ENCODE results near the gene MYB.

Gene MYB

GRCh38 chr6:135256866-135257265, 75.8 kb downstream of the MYB start:
- no peaks in the 10 kb centered on the region for H3K79me2 ChIP-seq (ENCODE audit: insufficient read depth, low read length)

GRCh38 chr6:135257631-135258405, 76.7 kb downstream of the MYB start:
- Histone ChIP-seq H3K4me2 (ENCODE audit: low read depth, low read length, poor library complexity, severe bottlenecking) (no peak overlapping the region), H2AFZ (ENCODE audit: low read length) (peak overlapping the region; percentile 85), H3K4me3 (ENCODE audit: low read length, poor library complexity, severe bottlenecking) (no peak overlapping the region), H3K9me2 (replicated peaks; ENCODE audit: low read depth, low read length) (no peaks in the 10 kb centered on the region), H3K79me2 (ENCODE audit: insufficient read depth, low read length) (no peaks in the 10 kb centered on the region), H3K36me3 (ENCODE audit: insufficient read depth, low read length) (no peaks in the 10 kb centered on the region), H3K9me3 (ENCODE audit: insufficient read depth, low read depth, low read length) (no peaks in the 10 kb centered on the region), H3F3A (ENCODE audit: low read depth) (no peaks in the 10 kb centered on the region), H4K20me1 (ENCODE audit: insufficient read depth, low read length, poor library complexity, severe bottlenecking) (no peaks in the 10 kb centered on the region), H3K27me3 (ENCODE audit: insufficient read depth, low read length, poor library complexity, severe bottlenecking) (no peaks in the 10 kb centered on the region), H3K4me1 (ENCODE audit: insufficient read depth, low read length, poor library complexity, severe bottlenecking) (peaks cover 62% of the 10 kb centered on the region), H3K9ac (ENCODE audit: low read depth, low read length, poor library complexity, severe bottlenecking) (peak overlapping the region; percentile 43)
- TF ChIP-seq CTCF (conservative IDR thresholded peaks at IDR 0.05; ENCODE audit: low read length) (peak; percentile 63), EZH2phosphoT487 (IDR thresholded peaks at IDR 0.05; ENCODE audit: borderline replicate concordance) (no peak)

More at GRCh38 chr6:135256866-135257265, 75.8 kb downstream of the MYB start:
- Histone ChIP-seq H3K9me2 (replicated peaks; ENCODE audit: low read depth, low read length) (no peaks in the 10 kb centered on the region), H3K27me3 (ENCODE audit: insufficient read depth, low read length, poor library complexity, severe bottlenecking) (no peaks in the 10 kb centered on the region), H3K4me2 (ENCODE audit: low read depth, low read length, poor library complexity, severe bottlenecking) (no peak overlapping the region), H3K9ac (ENCODE audit: low read depth, low read length, poor library complexity, severe bottlenecking) (no peak overlapping the region), H3K4me1 (ENCODE audit: insufficient read depth, low read length, poor library complexity, severe bottlenecking) (peaks cover 66% of the 10 kb centered on the region), H4K20me1 (ENCODE audit: insufficient read depth, low read length, poor library complexity, severe bottlenecking) (no peaks in the 10 kb centered on the region), H3K36me3 (ENCODE audit: insufficient read depth, low read length) (no peaks in the 10 kb centered on the region), H2AFZ (ENCODE audit: low read length) (no peak overlapping the region; the same call in 1 of the 2 replicates), H3K9me3 (ENCODE audit: insufficient read depth, low read depth, low read length) (no peaks in the 10 kb centered on the region), H3K4me3 (ENCODE audit: low read length, poor library complexity, severe bottlenecking) (no peak overlapping the region), H3F3A (ENCODE audit: low read depth) (no peaks in the 10 kb centered on the region)
- TF ChIP-seq EZH2phosphoT487 (IDR thresholded peaks at IDR 0.05; ENCODE audit: borderline replicate concordance) (no peak), CTCF (conservative IDR thresholded peaks at IDR 0.05; ENCODE audit: low read length) (no peak)

GRCh38 chr6:135258970-135259369, 77.9 kb downstream of the MYB start:
- Histone ChIP-seq H3F3A (ENCODE audit: low read depth) (no peaks in the 10 kb centered on the region), H3K9me2 (replicated peaks; ENCODE audit: low read depth, low read length) (no peaks in the 10 kb centered on the region), H3K36me3 (ENCODE audit: insufficient read depth, low read length) (no peaks in the 10 kb centered on the region), H2AFZ (ENCODE audit: low read length) (peak overlapping the region; percentile 85), H3K27me3 (ENCODE audit: insufficient read depth, low read length, poor library complexity, severe bottlenecking) (no peaks in the 10 kb centered on the region), H3K4me2 (ENCODE audit: low read depth, low read length, poor library complexity, severe bottlenecking) (no peak overlapping the region), H3K4me1 (ENCODE audit: insufficient read depth, low read length, poor library complexity, severe bottlenecking) (peaks cover 50% of the 10 kb centered on the region), H3K79me2 (ENCODE audit: insufficient read depth, low read length) (no peaks in the 10 kb centered on the region), H4K20me1 (ENCODE audit: insufficient read depth, low read length, poor library complexity, severe bottlenecking) (no peaks in the 10 kb centered on the region), H3K9ac (ENCODE audit: low read depth, low read length, poor library complexity, severe bottlenecking) (no peak overlapping the region), H3K4me3 (ENCODE audit: low read length, poor library complexity, severe bottlenecking) (no peak overlapping the region), H3K9me3 (ENCODE audit: insufficient read depth, low read depth, low read length) (no peaks in the 10 kb centered on the region)
- TF ChIP-seq EZH2phosphoT487 (IDR thresholded peaks at IDR 0.05; ENCODE audit: borderline replicate concordance), result no peak
- TF ChIP-seq CTCF (conservative IDR thresholded peaks at IDR 0.05; ENCODE audit: low read length), result no peak
